SH-SY5Y (cell line): Measurements from ENCODE around the gene ZBTB7C.

Experiments
- GATA2 ChIP-seq: IDR thresholded peaks from 2 replicates; pipeline ENCODE4 v1.6.1; 2011; ENCODE audit warnings: mild to moderate bottlenecking, low read depth, low read length
- GATA3 ChIP-seq: IDR thresholded peaks from 2 replicates; pipeline ENCODE4 v1.6.1; 2011; ENCODE audit warnings: low read depth, mild to moderate bottlenecking, low read length, moderate library complexity

- TF ChIP-seq GATA2 (no peak), GATA3 (no peak)
Observed at GRCh38 chr18:48203288-48203945, 205.8 kb downstream of the ZBTB7C start.
